GM08714 (cell line): ENCODE data around the gene GNPTAB.

ENCODE experiments used
- H3K4me3 ChIP-seq: fragments of 200-500 bp; sonication (Bioruptor generic); 2 replicates; pipeline ENCODE4 v1.5.1; 2014; ENCODE audit warnings: mild to moderate bottlenecking, low read length, inconsistent platforms
- ZNF274 ChIP-seq: IDR thresholded peaks from 2 replicates; pipeline ENCODE4 v1.6.1; 2012; ENCODE audit warnings: mild to moderate bottlenecking, low read depth, low read length

Gene GNPTAB

GRCh38 chr12:101696251-101697196 lies 134.2 kb downstream of the GNPTAB start:
- peak overlapping the region; percentile 97; the same call in 1 of the 2 replicates for H3K4me3 ChIP-seq
- no peak for TF ChIP-seq ZNF274

- no peak overlapping the region for H3K4me3 ChIP-seq
- no peak for TF ChIP-seq ZNF274
Measured at GRCh38 chr12:101695706-101696105, 135.1 kb downstream of the GNPTAB start.
